IPS-NIHi11 (cell line): ENCODE data around the gene KIF6.
"Not testable (repeated sequence)": the region's sequence is repeated elsewhere in the genome, so short reads cannot be mapped to it uniquely, and the experiment has no call there.

Experiments
- DNase-seq: peaks from one replicate; pipeline ENCODE4 v3.0.0; 2012; ENCODE audit warnings: mixed read lengths, low spot score

Gene KIF6

GRCh38 chr6:39496915-39497314 lies 228.3 kb downstream of the KIF6 start:
- DNase-seq = no peak

- no peak for DNase-seq
Observed at GRCh38 chr6:39496456-39496855, 228.8 kb downstream of the KIF6 start.

GRCh38 chr6:39495640-39496039 lies 229.6 kb downstream of the KIF6 start:
- peak; percentile 24 for DNase-seq

- DNase-seq = no peak
Observed at GRCh38 chr6:39494998-39495397, 230.2 kb downstream of the KIF6 start.

GRCh38 chr6:39493777-39494176 lies 231.4 kb downstream of the KIF6 start:
- DNase-seq = no peak

GRCh38 chr6:39493174-39493573 lies 232.0 kb downstream of the KIF6 start:
- peak; percentile 11 for DNase-seq

GRCh38 chr6:39490108-39490507 lies 235.1 kb downstream of the KIF6 start:
- DNase-seq = no peak

GRCh38 chr6:39488255-39488879 lies 236.8 kb downstream of the KIF6 start:
- DNase-seq = no peak

GRCh38 chr6:39484276-39484675 lies 240.9 kb downstream of the KIF6 start:
- DNase-seq = no peak

GRCh38 chr6:39479819-39480218 lies 245.4 kb downstream of the KIF6 start:
- not testable (repeated sequence) for DNase-seq

GRCh38 chr6:39476670-39477069 lies 248.5 kb downstream of the KIF6 start:
- DNase-seq = no peak

- no peak for DNase-seq
Observed at GRCh38 chr6:39476151-39476550, 249.1 kb downstream of the KIF6 start.

GRCh38 chr6:39471954-39472659 lies 253.1 kb downstream of the KIF6 start:
- no peak for DNase-seq

- no peak for DNase-seq
Observed at GRCh38 chr6:39470506-39470905, 254.7 kb downstream of the KIF6 start.

- no peak for DNase-seq
Observed at GRCh38 chr6:39468385-39468784, 256.8 kb downstream of the KIF6 start.

GRCh38 chr6:39466631-39467030 lies 258.6 kb downstream of the KIF6 start:
- no peak for DNase-seq

- no peak for DNase-seq
Observed at GRCh38 chr6:39465539-39465938, 259.7 kb downstream of the KIF6 start.

GRCh38 chr6:39464067-39464466 lies 261.1 kb downstream of the KIF6 start:
- no peak for DNase-seq

GRCh38 chr6:39453956-39454524 lies 271.2 kb downstream of the KIF6 start:
- no peak for DNase-seq

GRCh38 chr6:39453241-39453640 lies 272.0 kb downstream of the KIF6 start:
- no peak for DNase-seq

GRCh38 chr6:39452306-39453145 lies 272.7 kb downstream of the KIF6 start:
- DNase-seq = no peak

- DNase-seq = peak; percentile 19
Observed at GRCh38 chr6:39451831-39452230, 273.4 kb downstream of the KIF6 start.

- DNase-seq = no peak
Observed at GRCh38 chr6:39449022-39449421, 276.2 kb downstream of the KIF6 start.
